NCI-H2029 (cell line): ENCODE results near the gene NXNL1.
"Not testable (repeated sequence)": the region's sequence is repeated elsewhere in the genome, so short reads cannot be mapped to it uniquely, and the experiment has no call there.

Experiments
- DNase-seq: peaks from one replicate; lab custom pipeline; 2025; lab: John Stamatoyannopoulos, UW

NXNL1 gene, protein sequence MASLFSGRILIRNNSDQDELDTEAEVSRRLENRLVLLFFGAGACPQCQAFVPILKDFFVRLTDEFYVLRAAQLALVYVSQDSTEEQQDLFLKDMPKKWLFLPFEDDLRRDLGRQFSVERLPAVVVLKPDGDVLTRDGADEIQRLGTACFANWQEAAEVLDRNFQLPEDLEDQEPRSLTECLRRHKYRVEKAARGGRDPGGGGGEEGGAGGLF

DNA sequence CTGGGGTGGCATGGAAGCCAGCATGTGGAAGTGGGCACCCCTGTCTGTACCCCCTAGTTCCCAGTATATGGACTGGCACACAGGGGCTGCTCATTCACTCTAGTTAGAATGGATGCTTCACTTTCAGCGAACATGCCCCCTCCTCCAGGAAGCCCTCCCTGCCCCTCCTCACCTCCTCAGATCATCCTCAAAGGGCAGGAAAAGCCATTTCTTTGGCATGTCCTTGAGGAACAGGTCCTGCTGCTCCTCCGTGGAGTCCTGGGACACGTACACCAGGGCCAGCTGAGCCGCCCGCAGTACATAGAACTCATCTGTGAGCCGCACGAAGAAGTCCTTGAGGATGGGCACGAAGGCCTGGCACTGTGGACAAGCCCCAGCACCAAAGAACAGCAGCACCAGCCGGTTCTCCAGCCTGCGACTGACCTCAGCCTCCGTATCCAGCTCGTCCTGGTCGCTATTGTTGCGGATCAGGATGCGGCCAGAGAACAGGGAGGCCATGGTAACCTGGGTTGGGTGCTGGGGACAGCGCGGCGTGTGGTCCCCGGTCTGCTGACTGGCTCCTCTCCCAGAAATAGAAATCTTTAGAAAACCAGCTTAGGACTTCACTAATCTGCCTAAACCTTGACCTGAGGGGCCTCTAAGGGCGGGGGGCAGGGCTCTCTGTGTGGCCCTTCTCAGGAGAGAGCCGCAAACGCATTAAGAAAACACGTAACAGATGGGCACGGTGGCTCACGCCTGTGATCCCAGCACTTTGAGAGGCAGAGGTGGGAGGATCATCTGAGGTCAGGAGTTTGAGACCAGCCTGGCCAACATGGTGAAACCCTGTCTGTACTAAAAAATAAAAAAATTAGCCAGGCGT is at the start of gene NXNL1:
Gene NXNL1, minus strand, starts transcription at position 555 of the 859 bp plus-strand sequence. Its CDS starts 57 bp downstream, at position 498.
- DNase-seq, result no peak

DNA sequence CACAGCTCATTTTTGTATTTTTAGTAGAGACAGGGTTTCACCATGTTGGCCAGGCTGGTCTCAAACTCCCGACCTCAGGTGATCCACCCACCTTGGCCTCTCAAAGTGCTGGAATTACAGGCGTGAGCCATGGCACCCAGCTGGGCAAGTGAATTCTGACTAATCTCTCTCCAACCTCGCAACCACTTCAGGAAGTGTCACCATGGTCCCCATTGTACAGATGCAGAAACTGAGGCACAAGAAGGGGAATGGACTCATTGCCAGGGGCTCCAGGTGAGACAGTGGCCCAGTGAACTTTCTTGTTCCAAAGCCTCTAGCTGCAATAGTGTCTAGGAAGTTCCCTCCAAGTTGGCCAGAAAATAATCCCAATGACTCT is 47.8 kb upstream of the NXNL1 start:
- DNase-seq, result not testable (repeated sequence)

DNA sequence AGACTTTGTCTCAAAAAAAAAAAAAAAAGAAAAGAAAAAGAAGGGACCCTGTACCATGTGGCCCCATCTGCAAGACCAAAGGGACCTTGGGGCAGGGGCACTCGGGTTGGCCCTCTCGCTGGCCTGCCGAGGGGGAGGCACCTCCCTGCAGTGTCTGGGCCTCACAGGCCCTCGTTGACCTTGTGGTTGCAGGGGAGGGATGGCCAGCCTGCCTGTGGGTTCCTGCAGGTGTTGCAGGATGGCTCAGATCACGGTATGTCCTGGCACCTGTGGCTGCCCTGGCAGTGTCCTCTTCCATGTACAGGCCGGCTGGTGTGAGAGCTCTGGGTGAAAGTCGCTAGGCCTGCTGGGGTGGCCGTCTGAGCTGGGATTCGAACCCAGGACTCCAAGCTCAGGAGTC is 46.0 kb upstream of the NXNL1 start:
- no peak for DNase-seq

DNA sequence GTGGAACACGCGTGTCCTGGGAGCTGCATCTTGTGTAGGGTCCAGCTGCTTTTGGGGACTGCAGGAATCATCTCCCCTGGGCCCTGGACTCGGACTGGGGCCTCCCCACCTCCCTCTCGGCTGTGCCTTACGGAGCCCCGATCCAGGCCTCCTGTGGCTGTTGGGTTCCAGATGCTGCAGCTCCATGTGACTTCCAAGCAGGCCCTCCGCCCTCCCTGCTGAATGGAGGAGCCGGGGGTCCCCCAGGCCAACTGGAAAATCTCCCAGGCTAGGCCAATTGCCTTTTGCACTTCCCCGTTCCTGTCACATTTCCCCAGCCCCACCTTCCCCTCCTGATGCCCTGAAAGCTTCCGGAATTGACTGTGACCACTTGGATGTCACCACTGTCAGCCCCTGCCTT is 44.5 kb upstream of the NXNL1 start:
- no peak for DNase-seq

DNA sequence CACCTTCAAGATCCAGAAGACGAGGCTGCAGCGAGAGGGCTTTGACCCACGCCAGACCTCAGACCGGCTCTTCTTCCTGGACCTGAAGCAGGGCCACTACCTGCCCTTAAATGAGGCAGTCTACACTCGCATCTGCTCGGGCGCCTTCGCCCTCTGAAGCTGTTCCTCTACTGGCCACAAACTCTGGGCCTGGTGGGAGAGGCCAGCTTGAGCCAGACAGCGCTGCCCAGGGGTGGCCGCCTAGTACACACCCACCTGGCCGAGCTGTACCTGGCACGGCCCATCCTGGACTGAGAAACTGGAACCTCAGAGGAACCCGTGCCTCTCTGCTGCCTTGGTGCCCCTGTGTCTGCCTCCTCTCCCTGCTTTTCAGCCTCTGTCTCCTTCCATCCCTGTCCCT is 43.7 kb upstream of the NXNL1 start:
- no peak for DNase-seq

DNA sequence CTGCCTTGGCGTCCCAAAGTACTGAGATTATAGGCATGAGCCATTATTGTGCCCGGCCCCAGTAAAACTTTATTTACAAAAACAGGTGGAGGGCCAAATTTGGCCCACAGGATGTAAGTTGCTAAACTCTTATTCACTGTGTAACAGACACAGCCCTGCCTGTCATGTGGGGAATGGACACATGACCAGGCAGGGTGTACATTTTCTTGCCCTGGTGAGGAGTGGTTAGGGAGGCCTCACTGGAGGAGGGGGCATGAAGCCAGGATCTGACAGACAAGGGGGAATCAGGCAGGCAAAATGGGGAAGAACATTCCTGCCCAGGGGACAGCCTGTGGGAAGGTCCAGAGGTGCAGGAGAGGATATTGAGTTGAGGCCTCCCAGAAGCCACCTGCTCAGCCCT is 43.3 kb upstream of the NXNL1 start:
- no peak for DNase-seq

DNA sequence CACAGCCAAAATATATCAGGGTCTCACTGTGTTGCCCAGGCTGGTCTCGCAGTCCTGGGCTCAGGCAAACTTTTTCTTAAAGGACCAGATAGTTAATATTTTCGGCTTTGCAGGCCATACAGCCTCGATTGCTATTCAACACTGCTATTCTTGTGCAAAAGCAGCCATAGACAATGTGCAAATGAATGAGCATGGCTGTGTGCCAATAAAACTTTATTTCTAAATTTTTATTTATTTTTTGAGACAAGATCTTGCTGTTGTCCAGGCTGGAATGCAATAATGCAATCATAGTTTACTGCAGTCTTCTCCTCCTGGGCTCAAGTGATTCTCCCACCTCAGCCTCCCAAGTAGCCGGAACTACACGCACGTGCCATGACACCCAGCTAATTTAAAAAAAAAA is 42.5 kb upstream of the NXNL1 start:
- DNase-seq, result no peak

DNA sequence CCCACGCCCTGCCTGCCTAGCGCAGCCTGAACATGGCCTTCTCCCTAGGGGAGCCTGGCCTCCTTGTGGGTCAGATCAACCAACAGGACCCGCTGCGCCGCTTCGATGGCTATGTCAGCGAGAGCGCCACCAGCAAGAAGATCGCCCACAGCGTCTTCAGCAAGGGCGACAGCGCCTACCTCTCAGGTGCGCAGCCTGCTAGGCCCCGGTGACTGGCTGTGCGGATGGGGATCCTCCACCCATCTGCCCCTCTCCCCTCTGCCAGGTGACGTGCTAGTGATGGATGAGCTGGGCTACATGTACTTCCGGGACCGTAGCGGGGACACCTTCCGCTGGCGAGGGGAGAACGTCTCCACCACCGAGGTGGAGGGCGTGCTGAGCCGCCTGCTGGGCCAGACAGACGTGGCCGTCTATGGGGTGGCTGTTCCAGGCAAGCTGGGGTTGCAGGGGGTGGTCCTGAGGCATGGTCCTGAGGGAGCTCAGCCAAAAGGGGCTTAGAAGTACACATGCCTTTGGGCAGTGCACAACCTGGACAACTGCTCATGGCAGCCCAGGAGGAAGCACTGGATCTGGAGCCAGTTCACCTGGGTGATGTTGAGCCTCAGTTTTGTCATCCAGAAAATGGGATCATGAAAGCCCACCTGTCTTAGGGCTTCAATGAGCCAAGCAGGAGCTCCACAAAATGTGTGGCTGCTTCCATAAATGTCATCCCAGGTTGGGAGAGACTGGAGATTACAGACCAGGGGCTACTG is 39.9 kb upstream of the NXNL1 start:
- DNase-seq, result no peak

DNA sequence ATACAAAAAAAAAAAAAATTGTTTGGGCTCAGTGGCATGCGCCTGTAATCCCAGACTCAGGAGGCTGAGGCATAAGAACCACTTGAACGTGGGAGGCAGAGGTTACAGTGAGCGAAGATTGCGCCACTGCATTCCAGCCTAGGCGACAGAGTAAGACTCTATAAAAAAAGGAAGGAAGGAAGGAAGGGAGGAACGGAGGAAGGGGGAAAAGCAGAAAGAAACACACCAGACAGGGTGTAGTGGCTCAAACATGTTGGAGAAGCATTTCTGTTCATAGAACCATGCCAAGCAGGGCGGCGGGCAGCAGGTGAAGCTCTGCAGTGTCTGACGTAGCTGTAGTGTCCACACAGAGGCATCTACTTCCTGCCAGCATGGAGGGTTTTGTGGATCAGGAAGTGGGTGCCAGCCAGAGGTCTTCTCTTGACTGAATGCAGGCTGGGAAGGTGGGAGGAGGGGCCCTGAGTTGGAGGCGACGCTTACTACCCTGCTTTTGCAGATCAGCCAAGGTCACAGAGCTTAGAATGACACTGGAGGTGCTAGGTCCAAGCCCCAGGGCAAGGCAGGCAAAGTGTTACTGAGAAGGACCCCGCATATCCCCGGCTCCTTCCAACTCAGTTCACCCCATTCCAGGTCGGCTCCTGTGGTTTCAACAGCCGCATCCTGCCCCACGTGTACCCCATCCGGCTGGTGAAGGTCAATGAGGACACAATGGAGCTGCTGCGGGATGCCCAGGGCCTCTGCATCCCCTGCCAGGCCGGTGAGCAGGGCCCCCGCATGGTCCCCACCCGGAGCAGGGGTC is 39.1 kb upstream of the NXNL1 start:
- DNase-seq, result peak; percentile 93

DNA sequence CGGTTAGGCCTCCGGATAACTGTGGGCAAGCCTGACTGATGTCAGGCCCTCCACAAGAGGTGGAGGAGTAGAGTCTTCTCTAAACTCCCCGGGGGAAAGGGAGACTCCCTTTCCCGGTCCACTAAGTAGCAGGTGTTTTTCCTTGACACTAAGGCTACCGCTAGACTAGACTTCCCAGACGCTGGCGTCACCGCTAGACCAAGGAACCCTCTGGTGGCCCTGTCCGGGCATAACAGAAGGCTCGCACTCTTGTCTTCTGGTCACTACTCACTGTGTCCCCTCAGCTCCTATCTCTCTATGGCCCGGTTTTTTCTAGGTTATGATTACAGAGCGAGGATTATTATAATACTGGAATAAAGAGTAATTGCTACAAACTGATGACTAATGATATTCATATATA is 38.3 kb upstream of the NXNL1 start:
- DNase-seq, result not testable (repeated sequence)

DNA sequence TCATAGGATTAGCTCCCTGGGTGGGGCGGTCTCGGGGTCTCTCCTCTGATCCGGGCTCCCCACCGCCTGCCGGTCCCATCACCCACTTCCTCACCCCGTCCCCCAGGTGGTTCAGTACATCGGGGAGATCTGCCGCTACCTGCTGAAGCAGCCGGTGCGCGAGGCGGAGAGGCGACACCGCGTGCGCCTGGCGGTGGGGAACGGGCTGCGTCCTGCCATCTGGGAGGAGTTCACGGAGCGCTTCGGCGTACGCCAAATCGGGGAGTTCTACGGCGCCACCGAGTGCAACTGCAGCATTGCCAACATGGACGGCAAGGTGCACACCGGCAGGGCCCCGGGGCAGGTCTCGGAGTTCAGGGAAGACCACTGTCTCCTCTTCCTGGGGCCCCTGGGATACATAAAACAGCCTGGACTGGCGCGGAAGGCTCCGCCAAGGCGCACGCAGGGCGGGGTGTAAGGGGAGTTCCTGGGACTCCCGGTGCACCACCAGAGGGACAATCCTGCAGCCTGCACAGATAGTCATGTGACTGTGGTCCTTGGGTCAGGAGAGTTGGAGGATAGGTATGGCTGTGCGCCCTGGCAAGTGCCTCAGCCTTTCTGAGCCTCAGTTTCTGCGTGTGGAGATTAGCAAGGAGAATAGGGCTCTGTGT is 36.5 kb upstream of the NXNL1 start:
- DNase-seq, result peak; percentile 24

DNA sequence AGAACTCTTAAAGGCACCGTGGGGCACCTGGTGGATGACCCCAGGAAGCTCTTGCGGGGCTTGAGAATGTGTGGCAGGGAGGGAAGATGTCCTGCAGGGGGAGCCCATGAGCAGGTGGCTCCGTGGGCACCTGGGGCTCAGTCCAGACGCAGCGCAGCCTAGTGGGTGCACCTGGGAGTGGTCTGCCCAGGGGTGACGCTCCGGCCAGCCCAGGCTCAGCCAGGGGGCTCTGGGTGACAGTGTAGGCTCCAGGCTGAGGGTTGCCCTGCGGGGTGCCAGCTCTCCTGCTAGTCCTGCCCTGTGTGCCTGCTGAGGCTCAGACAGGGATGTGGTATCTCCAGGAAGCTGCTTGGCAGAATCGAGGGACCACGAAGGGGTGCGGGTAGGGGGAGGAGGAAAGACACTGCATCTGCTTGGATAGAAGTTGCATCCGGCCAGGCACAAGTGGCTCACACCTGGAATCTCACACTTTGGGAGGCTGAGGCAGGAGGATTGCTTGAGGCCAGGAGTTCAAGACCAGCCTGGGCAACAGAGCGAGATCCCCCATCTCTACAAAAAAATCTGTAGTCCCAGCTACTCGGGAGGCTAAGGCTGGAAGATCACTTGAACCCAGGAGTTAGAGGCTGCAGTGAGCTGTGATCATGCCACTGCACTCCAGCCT is 35.7 kb upstream of the NXNL1 start:
- peak; percentile 75 for DNase-seq

DNA sequence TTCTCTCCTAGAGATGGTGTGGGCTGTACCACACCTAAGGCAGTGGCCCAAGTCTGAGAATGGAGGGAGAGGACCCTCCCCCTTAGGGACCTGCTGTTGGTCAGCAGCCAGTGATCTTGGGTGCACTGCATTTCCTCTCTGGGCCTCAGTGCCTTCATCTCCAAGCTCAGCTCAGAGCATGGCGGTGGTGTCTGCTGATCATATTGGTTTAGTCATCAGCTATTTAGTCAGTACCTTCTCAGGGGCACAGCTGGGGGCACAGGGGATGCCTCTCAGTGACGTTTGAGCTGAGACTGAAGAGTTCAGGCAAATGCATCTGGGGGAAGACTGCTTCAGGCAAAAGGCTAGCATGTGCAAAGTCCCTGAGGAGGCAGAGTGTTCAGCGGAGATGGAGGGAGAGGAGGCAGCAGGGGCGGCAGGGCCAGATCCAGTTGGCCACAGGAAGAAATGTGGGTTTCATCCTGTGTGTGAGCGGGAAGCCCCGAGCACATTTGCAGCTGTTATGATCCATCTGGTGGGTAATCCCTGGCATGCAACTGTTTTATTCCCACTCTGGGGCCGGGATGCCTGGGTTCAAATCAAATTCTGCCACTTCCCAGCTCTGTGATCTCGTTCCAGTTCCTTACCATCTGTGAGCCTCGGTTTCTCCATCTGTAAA is 35.0 kb upstream of the NXNL1 start:
- DNase-seq, result no peak

DNA sequence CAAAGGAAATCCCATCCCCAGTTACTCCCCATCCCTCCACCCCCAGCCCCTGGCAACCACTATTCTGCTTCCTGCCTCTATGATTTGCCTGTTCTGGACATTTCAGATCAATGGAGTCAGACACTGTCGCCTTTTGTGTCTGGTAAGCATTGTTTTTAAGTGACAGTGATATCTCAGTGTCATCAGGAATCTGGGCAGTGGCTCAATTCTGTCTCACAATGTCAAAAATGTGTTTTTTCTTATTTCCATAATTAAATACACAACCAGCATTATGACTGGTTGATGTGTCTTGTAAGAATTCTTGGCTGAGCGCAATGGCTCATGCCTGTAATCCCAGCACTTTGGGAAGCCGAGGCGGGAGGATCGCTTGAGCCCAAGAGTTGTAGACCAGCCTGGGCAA is 30.6 kb upstream of the NXNL1 start:
- no peak for DNase-seq

DNA sequence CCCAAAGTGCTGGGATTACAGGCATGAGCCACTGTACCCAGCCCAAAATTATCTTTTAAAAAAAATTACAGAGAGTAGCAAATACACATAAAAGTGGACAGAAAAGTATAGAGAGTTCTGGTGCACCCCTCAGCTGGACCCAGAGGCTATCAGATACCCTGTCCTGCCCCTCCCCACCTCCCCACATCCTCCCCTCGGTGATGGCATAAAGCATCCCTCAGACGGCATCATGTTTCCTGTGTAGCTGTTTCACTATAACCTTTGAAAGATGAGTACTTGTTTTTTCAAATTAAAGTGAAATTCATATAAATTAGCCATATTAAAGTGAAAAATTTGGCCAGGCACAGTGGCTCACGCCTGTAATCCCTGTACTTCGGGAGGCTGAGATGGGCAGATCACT is 29.7 kb upstream of the NXNL1 start:
- DNase-seq, result no peak

DNA sequence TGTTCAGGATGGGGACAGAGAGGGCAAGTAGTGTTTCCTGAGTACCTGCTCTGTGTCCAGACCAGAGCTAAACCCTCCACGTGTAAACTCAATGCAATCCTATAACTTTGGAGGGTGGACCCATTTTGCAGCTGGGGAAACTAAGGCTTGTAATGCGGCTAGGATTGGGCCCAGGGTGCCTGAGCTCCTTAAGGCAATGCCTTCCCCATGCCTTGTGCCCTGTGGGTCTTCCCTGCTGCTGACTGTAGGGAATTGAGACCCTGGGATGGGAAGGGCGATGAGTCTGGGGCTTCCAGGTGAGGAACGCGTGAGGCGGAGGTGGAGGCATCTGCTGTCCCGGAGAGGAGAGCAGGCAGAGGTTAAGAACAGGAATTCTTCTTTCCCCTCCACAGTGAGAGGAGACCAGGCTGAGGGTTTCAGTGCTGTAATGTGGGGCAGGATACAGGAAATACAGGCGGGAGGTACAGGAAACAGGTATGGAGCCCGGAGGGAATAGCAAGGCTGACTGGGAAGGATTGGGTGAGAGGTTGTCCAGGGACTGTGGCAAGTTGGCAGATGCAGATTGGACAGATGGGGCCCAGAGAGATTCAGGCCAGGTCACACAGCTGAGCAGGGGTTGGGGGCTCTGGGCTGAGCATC is 28.8 kb upstream of the NXNL1 start:
- no peak for DNase-seq

DNA sequence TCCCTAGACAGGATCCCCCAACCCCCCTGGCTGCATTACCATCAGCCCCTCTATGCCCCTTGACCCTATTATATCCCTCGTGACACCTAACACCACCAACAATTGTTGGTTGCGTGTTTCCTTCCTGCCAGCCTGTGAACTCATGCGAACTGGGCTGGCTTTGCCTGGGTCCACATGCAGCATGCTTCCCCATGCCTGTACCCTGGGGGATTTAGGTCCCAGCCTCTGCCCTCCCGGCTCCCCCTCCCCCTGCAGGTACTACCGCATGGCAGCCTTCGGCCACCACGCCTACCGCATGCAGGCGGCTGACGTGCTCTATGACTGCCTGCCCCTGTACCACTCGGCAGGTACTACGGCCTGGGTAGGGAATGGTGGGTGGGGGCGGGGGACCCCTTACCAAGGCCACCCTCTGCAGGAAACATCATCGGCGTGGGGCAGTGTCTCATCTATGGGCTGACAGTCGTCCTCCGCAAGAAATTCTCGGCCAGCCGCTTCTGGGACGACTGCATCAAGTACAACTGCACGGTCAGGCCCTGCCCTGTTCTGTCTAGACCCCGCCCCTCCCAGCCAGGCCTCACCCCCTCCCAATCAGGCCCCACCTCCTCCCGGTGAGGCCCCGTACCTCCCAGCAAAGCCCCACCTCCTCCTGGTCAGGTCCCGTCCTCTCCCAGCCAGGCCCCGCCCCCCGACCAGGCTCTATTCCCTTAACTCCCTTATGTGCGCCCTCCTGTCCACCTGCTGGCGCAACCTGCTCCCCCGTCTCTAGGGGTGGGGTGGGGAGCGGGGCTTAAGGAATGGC is 28.1 kb upstream of the NXNL1 start:
- DNase-seq, result peak; percentile 90

DNA sequence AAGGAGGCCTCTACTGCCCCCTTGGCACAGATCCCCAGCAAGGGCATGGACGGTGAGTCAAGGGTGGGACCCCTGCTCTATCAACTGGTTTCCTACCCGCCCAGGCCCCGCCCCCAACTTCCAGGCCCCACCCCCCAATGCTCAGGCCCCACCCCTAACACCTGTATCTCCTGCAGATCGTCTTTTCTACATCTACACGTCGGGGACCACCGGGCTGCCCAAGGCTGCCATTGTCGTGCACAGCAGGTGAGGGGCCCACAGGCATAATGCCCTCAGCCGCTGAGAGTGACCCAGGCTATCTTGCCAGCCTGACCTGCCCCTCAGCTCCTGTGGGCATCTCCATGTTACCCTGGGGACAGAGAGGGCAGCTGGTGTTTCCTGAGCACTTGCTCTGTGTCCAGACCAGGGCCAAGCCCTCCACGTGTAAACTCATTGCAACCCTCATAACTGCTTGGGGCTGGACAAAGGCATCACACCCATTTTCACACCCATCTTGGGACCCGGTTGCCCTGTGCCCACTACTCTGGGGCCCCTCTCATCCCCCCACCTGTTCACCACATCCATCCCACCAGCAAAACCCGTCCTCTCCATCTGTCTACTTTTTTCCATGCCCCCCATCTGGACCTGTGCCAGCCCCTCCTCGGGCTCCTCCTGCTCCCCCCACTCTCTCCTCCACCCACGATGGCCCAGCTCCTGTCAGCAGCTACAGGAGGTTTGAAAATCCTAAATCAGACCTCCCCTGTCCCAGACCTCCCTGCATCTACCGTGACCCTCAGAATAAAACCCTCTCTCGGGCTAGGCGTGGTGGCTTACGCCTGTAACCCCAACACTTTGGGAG is 26.8 kb upstream of the NXNL1 start:
- no peak for DNase-seq
